Brain microvascular endothelial cell (primary cell): ENCODE results near the gene CHID1.

ENCODE experiments used
- DNase-seq: peaks from one replicate; pipeline ENCODE4 v3.0.0-alpha.2; 2020
- H3K27ac ChIP-seq: fragments of 250-450 bp; sonication (Bioruptor Pico); 2 replicates; pipeline ENCODE4 v1.5.1; 2020; ENCODE audit warnings: mild to moderate bottlenecking, moderate library complexity
- H3K27me3 ChIP-seq: fragments of 250-450 bp; sonication (Bioruptor Pico); replicated peaks from 2 replicates; pipeline ENCODE4 v1.5.1; 2020; ENCODE audit warnings: mild to moderate bottlenecking
- H3K36me3 ChIP-seq: fragments of 250-450 bp; sonication (Bioruptor Pico); replicated peaks from 2 replicates; pipeline ENCODE4 v1.5.1; 2020; ENCODE audit warnings: mild to moderate bottlenecking
- H3K4me3 ChIP-seq: 2 replicates; pipeline ENCODE4 v1.5.1; 2011; ENCODE audit warnings: low read depth, mild to moderate bottlenecking, control low read depth, low read length, moderate library complexity
- CTCF ChIP-seq: IDR thresholded peaks from 2 replicates; pipeline ENCODE4 v1.5.1; 2011; ENCODE audit warnings: low read depth, mild to moderate bottlenecking, moderate library complexity, low read length, control low read depth, inconsistent platforms; ENCODE audit errors: missing control alignments
- in situ Hi-C: cut with HindIII; loops from 2 replicates; pipeline ENCODE4 v1.10.0; 2017; ENCODE audit warnings: low sequenced_read_pairs, low pct_ligation_motif_present

Gene CHID1

DNA sequence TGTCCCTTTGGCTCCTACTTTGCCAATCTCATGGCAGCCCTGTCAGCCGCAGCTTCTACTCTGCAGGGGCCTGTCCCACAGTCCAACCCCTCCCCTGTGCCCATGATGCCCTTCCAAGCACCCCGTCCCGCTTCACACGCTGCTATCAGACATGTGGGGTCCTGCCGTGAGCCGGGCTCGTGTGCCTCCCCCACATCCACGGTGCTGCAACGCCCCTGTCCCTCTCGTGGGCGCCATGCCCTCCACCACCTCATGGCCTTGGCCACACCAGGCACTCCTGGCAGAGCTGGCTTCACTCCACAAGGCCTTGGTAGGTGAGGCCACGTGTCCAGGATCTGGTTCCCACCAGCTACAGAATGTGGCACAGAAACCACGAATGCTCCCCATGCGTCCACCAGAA lies 23.0 kb downstream of the CHID1 start:
- in situ Hi-C loops, result no loop called here
- H3K4me3 ChIP-seq, result no peak overlapping the region
- H3K27ac ChIP-seq, result no peak overlapping the region
- TF ChIP-seq CTCF, result no peak
- H3K27me3 ChIP-seq, result no peaks in the 10 kb centered on the region
- no peak for DNase-seq
- no peaks in the 10 kb centered on the region for H3K36me3 ChIP-seq

- in situ Hi-C loops, result no loop called here
- Histone ChIP-seq H3K4me3 (no peak overlapping the region), H3K36me3 (no peaks in the 10 kb centered on the region), H3K27me3 (no peaks in the 10 kb centered on the region), H3K27ac (no peak overlapping the region)
- no peak for DNase-seq
- no peak for TF ChIP-seq CTCF
Measured at GRCh38 chr11:886568-886967, 24.0 kb downstream of the CHID1 start.

DNA sequence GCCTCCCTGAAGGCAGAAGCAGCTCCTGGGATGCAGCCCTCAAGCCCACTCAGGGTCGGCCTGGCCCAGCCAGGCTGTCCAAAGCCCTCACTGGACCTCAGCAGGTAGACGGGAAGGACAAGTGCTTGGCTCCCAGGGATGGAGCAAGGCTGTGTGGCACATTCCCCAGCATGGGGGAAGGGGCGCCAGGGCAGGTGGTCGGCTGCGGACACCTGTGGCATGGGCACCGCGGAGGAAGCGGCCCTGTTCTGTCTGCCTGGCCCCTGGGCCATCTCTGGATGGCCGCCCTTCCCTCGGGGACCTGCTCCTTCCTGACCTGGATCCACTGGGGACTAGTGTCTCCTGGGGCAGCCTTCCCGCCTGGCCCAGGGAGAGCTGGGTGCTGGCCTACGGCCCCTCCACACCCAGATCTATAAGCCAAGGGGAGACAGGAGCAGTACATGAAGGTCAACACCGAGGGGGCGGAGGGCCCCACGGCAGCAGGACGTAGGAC lies 26.0 kb downstream of the CHID1 start:
- Histone ChIP-seq H3K36me3 (no peaks in the 10 kb centered on the region), H3K4me3 (no peak overlapping the region), H3K27ac (no peak overlapping the region), H3K27me3 (no peaks in the 10 kb centered on the region)
- DNase-seq, result no peak
- no peak for TF ChIP-seq CTCF
- in situ Hi-C loops, result no loop called here

DNA sequence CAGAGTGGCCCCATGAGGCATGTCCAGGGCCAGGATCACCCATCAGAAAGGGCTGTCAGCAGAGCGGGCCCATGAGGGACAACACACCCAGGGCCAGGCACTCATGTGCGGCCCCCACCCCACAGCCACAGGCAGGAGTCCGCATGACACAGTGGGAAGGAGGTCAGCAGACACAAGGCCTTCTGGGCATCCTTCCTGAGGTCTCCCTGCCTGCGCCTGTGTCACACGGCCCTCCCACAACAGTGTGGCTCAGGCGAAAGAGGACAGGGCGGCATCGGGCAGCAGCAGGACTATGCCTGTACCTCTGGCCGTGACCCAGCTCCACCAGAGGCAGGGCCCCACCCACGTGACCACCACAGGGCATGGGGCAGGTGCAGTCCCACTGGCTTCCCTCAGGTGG lies 27.1 kb downstream of the CHID1 start:
- no peak for DNase-seq
- Histone ChIP-seq H3K27me3 (no peaks in the 10 kb centered on the region), H3K36me3 (no peaks in the 10 kb centered on the region), H3K27ac (no peak overlapping the region), H3K4me3 (no peak overlapping the region)
- TF ChIP-seq CTCF, result no peak
- in situ Hi-C loops, result no loop called here

- H3K36me3 ChIP-seq, result no peaks in the 10 kb centered on the region
- no peak overlapping the region for H3K4me3 ChIP-seq
- no peak for DNase-seq
- no peaks in the 10 kb centered on the region for H3K27me3 ChIP-seq
- H3K27ac ChIP-seq, result no peak overlapping the region
- in situ Hi-C loops, result no loop called here
- no peak for TF ChIP-seq CTCF
Measured at GRCh38 chr11:882596-882995, 28.0 kb downstream of the CHID1 start.

DNA sequence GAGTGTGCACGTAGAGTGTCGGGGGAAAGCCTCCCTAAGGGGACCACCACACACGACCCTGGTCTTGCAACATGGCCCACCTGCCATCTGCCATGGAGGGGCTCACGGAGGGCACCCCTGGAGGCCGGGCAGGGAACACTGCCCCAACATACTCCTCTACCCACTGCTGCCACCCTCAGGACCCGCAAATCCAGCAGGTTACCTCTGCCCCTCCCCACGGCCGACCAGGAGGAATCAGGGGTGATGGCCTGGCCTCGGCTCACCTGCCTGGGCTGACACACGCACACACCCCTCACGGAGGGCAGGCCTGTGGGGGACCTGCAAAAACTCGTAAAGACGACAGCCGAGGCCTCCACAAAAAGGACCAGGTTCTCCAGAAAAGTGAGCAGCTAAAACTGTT lies 30.2 kb downstream of the CHID1 start:
- in situ Hi-C loops, result no loop called here
- H3K27ac ChIP-seq, result no peak overlapping the region
- H3K4me3 ChIP-seq, result no peak overlapping the region
- H3K27me3 ChIP-seq, result no peaks in the 10 kb centered on the region
- DNase-seq, result no peak
- no peaks in the 10 kb centered on the region for H3K36me3 ChIP-seq
- peak; percentile 24 for TF ChIP-seq CTCF
